HCT116 (cell line): ENCODE measurements around the gene PDE9A.

ENCODE experiments used
- CEBPB ChIP-seq: IDR thresholded peaks from 2 replicates; pipeline ENCODE4 v1.6.1; 2012; ENCODE audit warnings: low read depth
- CTCF ChIP-seq, 3 experiments: fragments of 200-600 bp in 1 of 3; sonication (generic) in 1 of 3; IDR thresholded peaks in 2 of 3; conservative IDR thresholded peaks in 1 of 3; 2 replicates each; pipeline ENCODE4 v1.5.1; 2012 to 2017; ENCODE audit warnings: low read depth in 2 of 3, low read length in 2 of 3, antibody characterized with exemption in 1 of 3, borderline replicate concordance in 1 of 3, control low read depth in 1 of 3, mild to moderate bottlenecking in 1 of 3, mixed read lengths in 1 of 3, mixed run types in 1 of 3, moderate library complexity in 1 of 3; ENCODE audit not compliant: insufficient read depth in 1 of 3
- EZH2 ChIP-seq: fragments of 200-600 bp; sonication (generic); IDR thresholded peaks from 2 replicates; pipeline ENCODE4 v1.6.1; 2017; ENCODE audit warnings: antibody characterized with exemption, mixed run types
- SP1 ChIP-seq: IDR thresholded peaks from 2 replicates; pipeline ENCODE4 v1.6.1; 2012; ENCODE audit warnings: low read depth
- ZFX ChIP-seq: fragments of 450-650 bp; IDR thresholded peaks from 2 replicates; pipeline ENCODE4 v1.6.1; 2017

- no peak for TF ChIP-seq CTCF (IDR thresholded peaks at IDR 0.05 in 2 of 3, conservative IDR thresholded peaks at IDR 0.05 in 1 of 3; ENCODE audit: borderline replicate concordance in 1 of 3, insufficient read depth in 1 of 3, low read depth in 2 of 3, low read length in 2 of 3)
- TF ChIP-seq EZH2: no peak
- no peak for TF ChIP-seq SP1
- TF ChIP-seq CEBPB: no peak
- TF ChIP-seq ZFX: no peak
Measured at GRCh38 chr21:42673633-42674328, 20.4 kb downstream of the PDE9A start.
